ENCODE measurements around the gene MAMLD1. TPM values are rescaled to one million over a fixed set of nuclear protein-coding genes. Genes with fewer than 3 reads are reported as not detected.
A peak's percentile ranks its signal among the peaks of the same experiment; 100 is the strongest.

Gene MAMLD1
- total RNA-seq, 2 experiments from 2014 or later = 5.1 to 5.6 TPM

GRCh38 chrX:150460063-150460462 is 96.9 kb downstream of the MAMLD1 start:
- no peak for DNase-seq
- Mint-ChIP-seq H3K36me3 (ENCODE audit: low read depth) (peaks cover 9% of the 10 kb centered on the region), H3K9me3 (peaks cover 3% of the 10 kb centered on the region), H3K27me3 (no peaks in the 10 kb centered on the region), H3K27ac (no peak overlapping the region), H3K4me3 (no peak overlapping the region), H3K4me1 (peaks cover 26% of the 10 kb centered on the region)
- ChIA-PET POLR2A (no interaction called here), CTCF (no interaction called here)

DNA sequence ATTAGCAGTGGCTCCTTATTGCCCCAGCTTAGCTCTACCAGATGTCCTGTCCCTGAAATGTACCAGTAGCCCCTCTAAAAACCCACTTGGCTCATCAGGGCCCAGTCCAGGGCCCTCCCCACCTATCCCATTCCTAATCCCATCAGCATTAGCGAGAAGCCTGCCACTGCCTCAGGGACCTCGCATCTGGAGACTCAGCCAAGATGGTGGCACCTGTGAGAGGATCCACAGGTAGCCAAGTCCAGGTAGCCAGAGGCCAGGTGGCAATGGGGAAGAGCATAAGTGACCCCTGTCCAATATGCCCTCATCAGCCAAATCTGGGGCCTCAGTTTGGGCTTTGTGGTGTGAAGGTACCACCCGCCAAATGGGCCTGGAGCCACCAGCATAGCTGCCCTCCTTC is 97.7 kb downstream of the MAMLD1 start:
- H3K27me3 Mint-ChIP-seq = no peaks in the 10 kb centered on the region
- no peak overlapping the region for H3K27ac Mint-ChIP-seq
- peaks cover 9% of the 10 kb centered on the region for H3K36me3 Mint-ChIP-seq (ENCODE audit: low read depth)
- no peak for DNase-seq
- no peak overlapping the region for H3K4me3 Mint-ChIP-seq
- H3K4me1 Mint-ChIP-seq = peaks cover 25% of the 10 kb centered on the region
- ChIA-PET POLR2A (no interaction called here), CTCF (interaction anchor here (1.3 kb wide), 1 partner anchor 12 kb away, joined by 4 read pairs; no protein-coding TSS in a partner anchor)
- peaks cover 3% of the 10 kb centered on the region for H3K9me3 Mint-ChIP-seq

GRCh38 chrX:150463566-150463965 is 100.4 kb downstream of the MAMLD1 start:
- Mint-ChIP-seq H3K27me3 (no peaks in the 10 kb centered on the region), H3K9me3 (peaks cover 3% of the 10 kb centered on the region), H3K4me3 (no peak overlapping the region), H3K4me1 (peaks cover 11% of the 10 kb centered on the region), H3K36me3 (ENCODE audit: low read depth) (peaks cover 5% of the 10 kb centered on the region), H3K27ac (no peak overlapping the region)
- ChIA-PET CTCF (no interaction called here), POLR2A (no interaction called here)
- DNase-seq = no peak

DNA sequence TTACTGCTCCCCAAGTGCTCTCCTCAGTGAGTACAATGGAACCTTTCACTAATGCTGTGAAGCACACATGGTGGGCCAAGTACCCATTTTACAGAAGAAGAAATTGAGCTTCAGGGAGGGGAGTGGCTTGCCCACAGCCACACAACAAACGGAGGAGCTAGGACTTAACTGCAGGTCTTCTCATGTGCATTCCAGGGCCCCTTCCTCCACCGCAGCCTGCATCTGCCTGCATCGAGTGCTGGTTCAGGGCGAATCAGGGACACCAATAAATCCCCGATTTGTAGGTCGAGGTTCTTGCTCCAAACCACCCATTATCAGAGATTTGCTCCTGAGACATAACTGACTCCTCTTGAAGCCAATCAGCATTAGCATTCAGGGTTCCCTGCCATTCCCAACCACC is 100.9 kb downstream of the MAMLD1 start:
- Mint-ChIP-seq H3K36me3 (ENCODE audit: low read depth) (peaks cover 5% of the 10 kb centered on the region), H3K4me1 (peaks cover 6% of the 10 kb centered on the region), H3K4me3 (no peak overlapping the region), H3K27ac (no peak overlapping the region), H3K27me3 (no peaks in the 10 kb centered on the region), H3K9me3 (peaks cover 3% of the 10 kb centered on the region)
- DNase-seq = no peak
- CTCF ChIA-PET = no interaction called here
- POLR2A ChIA-PET = no interaction called here

- H3K4me3 Mint-ChIP-seq = no peak overlapping the region
- no peak overlapping the region for H3K27ac Mint-ChIP-seq
- no peaks in the 10 kb centered on the region for H3K27me3 Mint-ChIP-seq
- ChIA-PET CTCF (no interaction called here), POLR2A (no interaction called here)
- peaks cover 3% of the 10 kb centered on the region for H3K9me3 Mint-ChIP-seq
- peaks cover 5% of the 10 kb centered on the region for H3K36me3 Mint-ChIP-seq (ENCODE audit: low read depth)
- no peak for DNase-seq
- H3K4me1 Mint-ChIP-seq = no peaks in the 10 kb centered on the region
Measured at GRCh38 chrX:150465326-150465725, 102.2 kb downstream of the MAMLD1 start.

- Mint-ChIP-seq H3K27me3 (no peaks in the 10 kb centered on the region), H3K4me3 (no peak overlapping the region), H3K27ac (no peak overlapping the region), H3K4me1 (no peaks in the 10 kb centered on the region), H3K36me3 (ENCODE audit: low read depth) (peaks cover 5% of the 10 kb centered on the region), H3K9me3 (peaks cover 3% of the 10 kb centered on the region)
- DNase-seq = no peak
- ChIA-PET POLR2A (no interaction called here), CTCF (interaction anchor here (1.2 kb wide), 1 partner anchor 12 kb away, joined by 3 read pairs; no protein-coding TSS in a partner anchor)
Measured at GRCh38 chrX:150465881-150466775, 103.0 kb downstream of the MAMLD1 start.

DNA sequence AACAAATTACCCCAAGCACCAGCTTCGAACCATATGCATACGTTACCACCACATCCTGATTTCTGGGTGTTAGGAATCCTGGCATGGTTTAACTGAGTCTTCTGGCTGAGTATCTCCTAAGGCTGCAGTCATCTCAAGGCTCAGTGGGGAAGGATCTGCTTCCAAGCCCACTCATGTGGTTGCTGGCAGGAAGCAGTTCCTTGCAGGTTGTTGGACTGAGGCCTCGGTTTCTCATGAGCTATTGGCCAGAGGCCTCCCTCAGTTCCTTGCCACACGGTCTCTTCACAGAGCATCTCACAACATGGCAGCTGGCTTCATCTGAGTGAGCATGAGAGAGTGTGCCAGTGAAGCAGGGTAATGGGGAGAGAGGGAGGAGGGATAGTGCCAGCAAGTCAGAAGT is 109.2 kb downstream of the MAMLD1 start:
- DNase-seq = no peak
- ChIA-PET CTCF (no interaction called here), POLR2A (no interaction called here)
- no peaks in the 10 kb centered on the region for H3K27me3 Mint-ChIP-seq
- H3K9me3 Mint-ChIP-seq = no peaks in the 10 kb centered on the region
- peaks cover 5% of the 10 kb centered on the region for H3K36me3 Mint-ChIP-seq (ENCODE audit: low read depth)
- H3K27ac Mint-ChIP-seq = no peak overlapping the region
- H3K4me3 Mint-ChIP-seq = no peak overlapping the region
- peaks cover 7% of the 10 kb centered on the region for H3K4me1 Mint-ChIP-seq

DNA sequence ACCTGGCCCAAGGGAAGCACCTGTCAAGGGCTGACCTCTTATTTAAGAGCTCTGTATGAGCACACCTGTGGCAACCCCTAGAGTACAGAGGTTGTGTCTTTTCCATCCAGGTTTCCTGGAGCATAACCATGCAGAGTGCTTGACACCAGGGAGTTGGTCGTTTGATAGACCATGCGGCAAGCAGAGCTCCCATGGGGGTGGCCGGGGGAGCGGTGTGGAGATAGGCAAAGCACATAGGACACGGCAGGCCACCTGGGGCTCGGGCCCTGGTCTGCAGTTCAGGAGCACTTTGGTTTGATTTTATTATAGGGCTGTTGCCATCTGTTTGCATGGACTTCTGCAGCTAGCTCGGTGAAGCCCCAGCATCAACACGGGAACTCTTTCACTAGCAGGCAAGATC is 110.3 kb downstream of the MAMLD1 start:
- ChIA-PET POLR2A (no interaction called here), CTCF (interaction anchor here (1.5 kb wide), 1 partner anchor 13 kb away, joined by 4 read pairs; no protein-coding TSS in a partner anchor)
- Mint-ChIP-seq H3K4me1 (peaks cover 18% of the 10 kb centered on the region), H3K4me3 (no peak overlapping the region), H3K36me3 (ENCODE audit: low read depth) (peaks cover 5% of the 10 kb centered on the region), H3K27me3 (no peaks in the 10 kb centered on the region), H3K27ac (no peak overlapping the region), H3K9me3 (no peaks in the 10 kb centered on the region)
- DNase-seq = no peak

GRCh38 chrX:150475461-150475860 is 112.3 kb downstream of the MAMLD1 start:
- ChIA-PET POLR2A (no interaction called here), CTCF (no interaction called here)
- DNase-seq = no peak
- H3K4me3 Mint-ChIP-seq = no peak overlapping the region
- peaks cover 5% of the 10 kb centered on the region for H3K36me3 Mint-ChIP-seq (ENCODE audit: low read depth)
- no peaks in the 10 kb centered on the region for H3K27me3 Mint-ChIP-seq
- peaks cover 37% of the 10 kb centered on the region for H3K4me1 Mint-ChIP-seq
- no peaks in the 10 kb centered on the region for H3K9me3 Mint-ChIP-seq
- H3K27ac Mint-ChIP-seq = no peak overlapping the region

DNA sequence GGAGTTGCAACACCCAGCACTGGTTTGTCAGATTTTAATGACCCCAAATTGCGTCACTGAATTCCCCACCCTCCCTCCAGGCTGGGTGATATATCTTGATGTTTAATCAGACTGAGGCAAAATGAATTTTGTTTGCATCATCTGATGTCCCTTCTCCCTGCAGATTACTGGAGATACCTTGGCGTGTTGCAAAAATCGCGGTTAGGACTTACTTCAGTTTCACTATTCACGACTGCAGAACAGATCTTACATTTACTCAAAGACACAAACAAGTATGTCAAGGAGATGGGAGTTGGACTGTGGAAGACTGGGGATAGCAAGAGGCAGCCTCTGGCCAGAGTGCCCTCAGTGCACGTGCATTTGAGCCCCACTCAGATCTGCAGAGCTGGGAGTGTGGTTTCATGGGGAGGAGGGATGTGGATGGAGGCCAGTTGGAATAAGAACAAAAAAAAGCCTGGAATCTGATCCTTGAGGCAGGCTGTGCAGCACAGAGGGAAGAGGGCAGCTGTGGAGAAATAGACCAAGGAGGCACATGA is 113.1 kb downstream of the MAMLD1 start:
- ChIA-PET CTCF (interaction anchor here (1.4 kb wide), 1 partner anchor 9 kb away, joined by 4 read pairs; no protein-coding TSS in a partner anchor), POLR2A (no interaction called here)
- DNase-seq = no peak
- Mint-ChIP-seq H3K4me1 (peaks cover 44% of the 10 kb centered on the region), H3K4me3 (no peak overlapping the region), H3K27me3 (no peaks in the 10 kb centered on the region), H3K27ac (no peak overlapping the region), H3K36me3 (ENCODE audit: low read depth) (peaks cover 9% of the 10 kb centered on the region), H3K9me3 (no peaks in the 10 kb centered on the region)

DNA sequence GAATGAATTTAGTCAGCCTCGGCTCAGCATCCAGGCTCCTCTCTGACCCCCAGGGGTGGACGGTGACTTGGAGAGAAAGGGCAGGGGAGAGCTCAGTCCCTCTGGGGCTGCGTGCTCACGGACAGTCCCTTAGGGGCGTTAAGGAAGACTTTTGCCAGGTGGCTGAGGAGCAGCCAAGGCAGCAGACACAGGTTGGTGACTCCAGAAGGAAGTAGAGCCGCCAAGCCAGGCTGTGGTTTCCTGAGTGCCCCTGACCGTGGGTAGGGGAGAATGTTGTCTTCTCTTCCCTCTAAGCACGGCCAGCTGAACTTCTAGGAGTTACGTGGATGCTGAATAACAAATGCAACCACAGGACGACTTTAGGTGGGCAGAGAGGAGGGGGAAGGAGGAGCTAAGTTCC is 114.3 kb downstream of the MAMLD1 start:
- ChIA-PET CTCF (interaction anchor here (1.4 to 3.2 kb wide), 4 partner anchors 8 to 113 kb away, joined by 4 to 17 read pairs (median 10); no protein-coding TSS in a partner anchor), POLR2A (no interaction called here)
- Mint-ChIP-seq H3K36me3 (ENCODE audit: low read depth) (peaks cover 9% of the 10 kb centered on the region), H3K9me3 (no peaks in the 10 kb centered on the region), H3K27me3 (no peaks in the 10 kb centered on the region), H3K4me1 (peaks cover 55% of the 10 kb centered on the region), H3K4me3 (no peak overlapping the region), H3K27ac (peak overlapping the region; percentile 95)
- DNase-seq = no peak

DNA sequence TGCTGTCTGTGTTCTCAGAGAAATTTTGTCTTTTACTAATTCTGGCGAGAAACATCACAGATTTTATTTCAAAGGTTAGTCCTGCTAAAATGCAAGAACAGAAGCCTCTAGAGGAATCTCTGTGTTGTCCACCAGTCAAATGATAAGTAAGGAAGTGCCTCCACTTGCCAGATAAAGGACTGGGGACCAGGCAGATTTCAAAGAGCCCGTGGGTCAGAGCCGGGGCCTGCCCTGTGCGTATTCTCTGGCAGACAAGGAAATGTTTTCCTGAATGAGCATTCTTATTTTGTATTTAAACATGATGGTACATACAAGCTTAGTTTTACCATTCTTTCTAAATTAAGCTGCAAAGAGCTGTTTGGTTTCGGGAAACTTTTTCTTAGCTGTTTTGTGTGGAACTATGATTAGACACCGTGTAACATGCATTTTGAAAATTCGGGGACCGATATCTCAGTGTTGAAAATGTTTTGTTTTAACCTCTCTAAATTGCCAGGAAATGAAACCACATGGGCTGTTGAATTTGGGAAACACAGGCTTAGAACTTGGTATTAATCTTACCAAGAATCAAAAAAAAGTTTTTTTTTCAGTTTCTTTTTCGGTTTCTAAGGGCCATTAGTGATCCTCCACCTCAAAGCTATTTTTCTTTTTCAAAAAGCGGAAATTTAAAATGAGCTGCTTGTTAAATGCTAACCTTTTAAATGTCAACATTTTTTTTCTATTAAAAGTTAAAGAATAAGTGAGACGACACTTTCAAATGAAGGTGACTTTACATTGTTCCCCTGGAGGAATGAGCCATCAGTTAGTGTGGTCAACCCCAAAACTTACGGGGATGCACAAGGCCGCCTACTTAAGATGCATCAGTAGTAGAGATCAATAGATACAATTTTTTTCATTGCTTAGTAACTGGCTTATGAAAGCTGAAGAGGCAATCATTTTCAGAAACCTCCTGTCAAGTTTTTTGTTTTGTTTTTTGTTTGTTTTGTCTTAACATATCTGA is 115.7 kb downstream of the MAMLD1 start:
- Mint-ChIP-seq H3K27me3 (no peaks in the 10 kb centered on the region), H3K9me3 (no peaks in the 10 kb centered on the region), H3K4me1 (peaks cover 69% of the 10 kb centered on the region), H3K27ac (peak overlapping the region; percentile 95), H3K4me3 (peak overlapping the region; percentile 70), H3K36me3 (ENCODE audit: low read depth) (peaks cover 9% of the 10 kb centered on the region)
- DNase-seq = peak; percentile 49
- CTCF ChIA-PET = interaction anchor here (0.7 to 3.2 kb wide), 4 partner anchors 12 to 114 kb away, joined by 3 to 17 read pairs (median 10); no protein-coding TSS in a partner anchor
- POLR2A ChIA-PET = interaction anchor here (1.2 to 3.2 kb wide), 6 partner anchors 29 to 569 kb away, joined by 3 to 35 read pairs (median 7); partner anchors contain the start of gene MTM1

Data from activated CD4-positive, alpha-beta memory T cell treated with anti-CD3 and anti-CD28 coated beads, Interleukin-2, amount 10 ng/mL, durations not matched to agents 7 days and 5 days (primary cell).